IMR-90 (cell line): ENCODE data around the gene GATA6. TPM values are rescaled to one million over a fixed set of nuclear protein-coding genes. Genes with fewer than 3 reads are reported as not detected.

Experiments
- ATAC-seq: fragments of 200-7000 bp; cut with Tn5 transposase; 2 replicates; pipeline ENCODE4 v1.9.1; 2020; ENCODE audit warnings: low read depth, mild to moderate bottlenecking, moderate library complexity
- BruUV-seq: library from RNA; stranded (reverse); fragments of 400-500 nt; replicated peaks from 2 replicates; lab custom pipeline; 2021; lab: Mats Ljungman, UMichigan
- CTCF ChIA-PET: fragments of 300-600 bp; formaldehyde crosslinking; extraction: SDS; loops from one replicate; lab custom pipeline; 2021; ENCODE audit warnings: antibody characterized with exemption; lab: Yijun Ruan, JAX
- POLR2A ChIA-PET: fragments of 300-600 bp; sonication (Branson Sonifier 250); formaldehyde crosslinking; loops from one replicate; lab custom pipeline; 2022; ENCODE audit warnings: antibody characterized with exemption; ENCODE audit not compliant: unreplicated experiment; lab: Charles Lee
- DNase-seq: peaks from one replicate; pipeline ENCODE4 v3.0.0; 2013
- H2AFZ ChIP-seq: replicated peaks from 2 replicates; pipeline ENCODE3; 2013; ENCODE audit warnings: low read length, mild to moderate bottlenecking; ENCODE audit not compliant: poor library complexity
- H2AK5ac ChIP-seq: 2 replicates; pipeline ENCODE4 v1.6.1; 2013; ENCODE audit warnings: low read depth, low read length, inconsistent platforms
- H2AK9ac ChIP-seq: replicated peaks from 2 replicates; pipeline ENCODE3; 2013; ENCODE audit warnings: mild to moderate bottlenecking, low read depth, low read length, moderate library complexity; ENCODE audit not compliant: poor library complexity
- H2BK120ac ChIP-seq: 2 replicates; pipeline ENCODE4 v1.6.1; 2013; ENCODE audit warnings: low read depth, low read length, inconsistent platforms
- H2BK15ac ChIP-seq: 3 replicates; pipeline ENCODE4 v1.6.1; 2013; ENCODE audit warnings: low read depth, low read length, inconsistent platforms
- H2BK20ac ChIP-seq: 2 replicates; pipeline ENCODE4 v1.6.1; 2013; ENCODE audit warnings: low read depth, mild to moderate bottlenecking, inconsistent platforms, low read length, moderate library complexity
- H2BK5ac ChIP-seq: 2 replicates; pipeline ENCODE4 v1.6.1; 2013; ENCODE audit warnings: mild to moderate bottlenecking, low read depth, low read length, inconsistent platforms; ENCODE audit not compliant: poor library complexity, severe bottlenecking
- H3K14ac ChIP-seq: replicated peaks from 2 replicates; pipeline ENCODE4 v1.6.1; 2013; ENCODE audit warnings: low read depth, low read length, inconsistent platforms
- H3K18ac ChIP-seq: 2 replicates; pipeline ENCODE4 v1.6.1; 2013; ENCODE audit warnings: low read depth, low read length, control low read depth
- H3K23ac ChIP-seq: 2 replicates; pipeline ENCODE4 v1.6.1; 2013; ENCODE audit warnings: low read depth, low read length, inconsistent platforms
- H3K27ac ChIP-seq: 2 replicates; pipeline ENCODE4 v1.5.1; 2013; ENCODE audit warnings: mild to moderate bottlenecking, control low read depth, low read length; ENCODE audit not compliant: insufficient read depth
- H3K27me3 ChIP-seq: 2 replicates; pipeline ENCODE4 v1.6.1; 2013; ENCODE audit warnings: low read length; ENCODE audit not compliant: control insufficient read depth, insufficient read depth
- H3K36me3 ChIP-seq: 2 replicates; pipeline ENCODE4 v1.6.1; 2013; ENCODE audit warnings: low read length, mixed read lengths; ENCODE audit not compliant: control insufficient read depth, insufficient read depth
- H3K4ac ChIP-seq: 2 replicates; pipeline ENCODE4 v1.6.1; 2013; ENCODE audit warnings: low read depth, low read length, inconsistent platforms
- H3K4me1 ChIP-seq: 2 replicates; pipeline ENCODE4 v1.6.1; 2013; ENCODE audit warnings: low read length, mixed read lengths; ENCODE audit not compliant: control insufficient read depth, insufficient read depth
- H3K4me2 ChIP-seq: 2 replicates; pipeline ENCODE4 v1.6.1; 2013; ENCODE audit warnings: low read depth, mild to moderate bottlenecking, control low read depth, low read length, moderate library complexity
- H3K4me3 ChIP-seq: 2 replicates; pipeline ENCODE4 v1.5.1; 2013; ENCODE audit warnings: low read depth, mild to moderate bottlenecking, control low read depth, low read length, moderate library complexity; ENCODE audit not compliant: insufficient read depth
- H3K56ac ChIP-seq: 2 replicates; pipeline ENCODE4 v1.6.1; 2013; ENCODE audit warnings: low read length, inconsistent platforms; ENCODE audit not compliant: insufficient read depth; ENCODE audit errors: extremely low read depth
- H3K79me1 ChIP-seq, 2 experiments: 2 replicates each; pipeline ENCODE4 v1.6.1; 2013; ENCODE audit warnings: low read length in 2 of 2, inconsistent platforms in 1 of 2, low read depth in 1 of 2
- H3K9ac ChIP-seq: 2 replicates; pipeline ENCODE4 v1.6.1; 2013; ENCODE audit warnings: low read depth, low read length, control low read depth
- H3K9me1 ChIP-seq: 2 replicates; pipeline ENCODE4 v1.6.1; 2013; ENCODE audit warnings: low read length, inconsistent platforms; ENCODE audit not compliant: insufficient read depth
- H3K9me3 ChIP-seq: 2 replicates; pipeline ENCODE4 v1.6.1; 2013; ENCODE audit warnings: low read length; ENCODE audit not compliant: control insufficient read depth, insufficient read depth
- H4K20me1 ChIP-seq: 2 replicates; pipeline ENCODE4 v1.6.1; 2013; ENCODE audit warnings: low read length, inconsistent platforms; ENCODE audit not compliant: insufficient read depth
- H4K5ac ChIP-seq: 2 replicates; pipeline ENCODE4 v1.6.1; 2013; ENCODE audit warnings: mild to moderate bottlenecking, low read depth, low read length, control low read depth
- H4K8ac ChIP-seq, 2 experiments: 2 replicates each; pipeline ENCODE4 v1.6.1; 2013; ENCODE audit warnings: low read depth in 2 of 2, low read length in 2 of 2, control low read depth in 1 of 2, inconsistent platforms in 1 of 2
- H4K91ac ChIP-seq: 2 replicates; pipeline ENCODE4 v1.6.1; 2013; ENCODE audit warnings: low read depth, low read length, inconsistent platforms; ENCODE audit not compliant: insufficient read depth
- BHLHE40 ChIP-seq: fragments of 150-350 bp; IDR thresholded peaks from 2 replicates; pipeline ENCODE4 v1.6.1; 2016; ENCODE audit warnings: mild to moderate bottlenecking, low read depth, low read length
- CEBPB ChIP-seq: IDR thresholded peaks from 2 replicates; pipeline ENCODE4 v1.6.1; 2012; ENCODE audit warnings: low read depth, low read length, improper control_type of control experiment
- CHD1 ChIP-seq: IDR thresholded peaks from 2 replicates; pipeline ENCODE4 v1.6.1; 2012; ENCODE audit warnings: low read depth, low read length, improper control_type of control experiment
- CTCF ChIP-seq: conservative IDR thresholded peaks from 2 replicates; pipeline ENCODE4 v1.5.1; 2012; ENCODE audit warnings: mild to moderate bottlenecking, low read depth, low read length, improper control_type of control experiment
- ELK1 ChIP-seq: fragments of 150-350 bp; IDR thresholded peaks from 2 replicates; pipeline ENCODE4 v1.6.1; 2016; ENCODE audit warnings: low read depth, mild to moderate bottlenecking, low read length, moderate library complexity, borderline replicate concordance
- FOS ChIP-seq: fragments of 150-350 bp; IDR thresholded peaks from 2 replicates; pipeline ENCODE4 v1.6.1; 2016; ENCODE audit warnings: low read depth, low read length
- MAFK ChIP-seq: IDR thresholded peaks from 2 replicates; pipeline ENCODE4 v1.6.1; 2012; ENCODE audit warnings: low read depth, low read length, improper control_type of control experiment
- MAZ ChIP-seq: IDR thresholded peaks from 2 replicates; pipeline ENCODE4 v1.6.1; 2012; ENCODE audit warnings: low read depth, mild to moderate bottlenecking, low read length, improper control_type of control experiment, moderate library complexity, borderline replicate concordance
- MXI1 ChIP-seq: IDR thresholded peaks from 2 replicates; pipeline ENCODE4 v1.6.1; 2012; ENCODE audit warnings: low read depth, mild to moderate bottlenecking, low read length, moderate library complexity, borderline replicate concordance
- NFE2L2 ChIP-seq: fragments of 150-350 bp; IDR thresholded peaks from 2 replicates; pipeline ENCODE4 v1.6.1; 2016; ENCODE audit warnings: low read depth, mild to moderate bottlenecking, low read length
- POLR2A ChIP-seq: IDR thresholded peaks from 2 replicates; pipeline ENCODE4 v1.6.1; 2012; ENCODE audit warnings: mild to moderate bottlenecking, low read depth, low read length
- RAD21 ChIP-seq: IDR thresholded peaks from 2 replicates; pipeline ENCODE4 v1.6.1; 2012; ENCODE audit warnings: low read length, improper control_type of control experiment
- RCOR1 ChIP-seq: IDR thresholded peaks from 2 replicates; pipeline ENCODE4 v1.6.1; 2012; ENCODE audit warnings: mild to moderate bottlenecking, low read length, improper control_type of control experiment; ENCODE audit not compliant: insufficient replicate concordance
- RFX5 ChIP-seq: IDR thresholded peaks from 2 replicates; pipeline ENCODE4 v1.8.0; 2012; ENCODE audit warnings: low read depth, mild to moderate bottlenecking, low read length, moderate library complexity
- SMC3 ChIP-seq: fragments of 150-350 bp; IDR thresholded peaks from 2 replicates; pipeline ENCODE4 v1.6.1; 2016; ENCODE audit warnings: low read depth, mild to moderate bottlenecking, antibody characterized with exemption, low read length, moderate library complexity
- USF2 ChIP-seq: fragments of 150-350 bp; IDR thresholded peaks from 2 replicates; pipeline ENCODE4 v1.6.1; 2017; ENCODE audit warnings: mild to moderate bottlenecking, antibody characterized with exemption, low read length, low read depth
- WGBS, 2 experiments: methylation state at CpG; one replicate each; pipeline versions ENCODE4 v1.1.5 to v1.1.7; 2013; ENCODE audit warnings: missing lambda C conversion rate in 2 of 2; ENCODE audit not compliant: insufficient read length in 1 of 2; ENCODE audit errors: extremely low coverage in 2 of 2; 5-methylcytosine and 5-hydroxymethylcytosine counted together
- dilution Hi-C: fragments of 300-500 bp; cut with HindIII; formaldehyde crosslinking; loops from one replicate; pipeline ENCODE4 v1.14.3; 2018; ENCODE audit warnings: low sequenced_read_pairs; ENCODE audit not compliant: unreplicated experiment
- in situ Hi-C: fragments of 300-500 bp; cut with MboI; formaldehyde crosslinking; loops from 3 replicates; pipeline ENCODE4 v1.14.3; 2019; ENCODE audit warnings: low sequenced_read_pairs, inconsistent platforms, mixed read lengths
- intact Hi-C: fragments of 100-400 bp; cut with micrococcal nuclease; formaldehyde crosslinking; loops from 2 replicates; pipeline ENCODE4 v1.10.0; 2022
- polyA plus RNA-seq, 3 experiments: library from polyadenylated mRNA; depleted of rRNA; stranded (reverse); fragments of >200 nt; gene quantifications; 2 replicates each; pipeline ENCODE4 v1.2.3, GENCODE V29; 2012; ENCODE audit warnings: low replicate concordance in 1 of 3
- total RNA-seq: library from RNA; depleted of rRNA; stranded (reverse); fragments of >200 nt; gene quantifications from 2 replicates; pipeline ENCODE4 v1.2.3, GENCODE V29; 2012

GATA6 gene
- total and polyA plus RNA-seq, 2 of the 4 experiments (the other 2 are of a cell fraction): 2.5 to 4.0 TPM

DNA sequence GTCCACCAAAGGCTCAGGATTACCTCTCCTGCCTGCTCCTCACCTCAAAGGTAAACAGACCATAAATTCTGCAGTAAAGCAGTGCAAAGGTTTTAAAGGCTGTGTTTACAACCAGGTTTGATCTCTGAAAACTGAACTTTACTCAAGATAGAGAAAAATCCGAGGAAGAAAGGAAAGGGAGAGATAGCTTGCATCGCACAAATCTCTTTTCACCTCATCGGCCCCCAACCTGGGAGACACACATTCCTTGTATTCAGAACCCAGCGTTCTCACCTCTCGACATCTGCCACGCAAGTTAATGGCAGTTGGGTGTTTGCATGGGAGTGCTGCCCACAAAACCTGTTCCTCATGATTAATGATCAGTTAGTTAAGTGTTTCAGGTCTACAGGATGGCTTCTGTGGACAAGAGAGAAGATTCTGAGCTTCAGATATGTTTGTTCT, 72.6 kb downstream of the GATA6 start:
- no peaks in the 10 kb centered on the region for H4K20me1 ChIP-seq
- no peak overlapping the region for H4K91ac ChIP-seq
- H4K8ac ChIP-seq: no peak overlapping the region
- H2BK5ac ChIP-seq: no peak overlapping the region
- H3K23ac ChIP-seq: no peak overlapping the region
- H3K18ac ChIP-seq: no peak overlapping the region
- H3K9me1 ChIP-seq: no peaks in the 10 kb centered on the region; the same call in 1 of the 2 replicates
- H3K9ac ChIP-seq: no peak overlapping the region
- POLR2A ChIA-PET: no interaction called here
- in situ Hi-C loops: no loop called here
- H3K4me2 ChIP-seq: no peak overlapping the region
- H2AK9ac ChIP-seq: peak overlapping the region; percentile 31
- H2BK120ac ChIP-seq: no peak overlapping the region
- H3K9me3 ChIP-seq: no peaks in the 10 kb centered on the region
- no peak overlapping the region for H3K56ac ChIP-seq
- no peak overlapping the region for H3K27ac ChIP-seq
- no peak overlapping the region for H3K4me3 ChIP-seq
- DNase-seq (no peak), ATAC-seq (no peak)
- no peak overlapping the region for H2AFZ ChIP-seq
- H3K4me1 ChIP-seq: no peaks in the 10 kb centered on the region
- no peak overlapping the region for H2AK5ac ChIP-seq
- H3K14ac ChIP-seq: no peak overlapping the region
- no TSS peak for BruUV-seq
- dilution Hi-C loops: no loop called here
- no peak for TF ChIP-seq MAZ
- TF ChIP-seq USF2: no peak
- no peak for TF ChIP-seq POLR2A
- TF ChIP-seq ELK1: no peak
- TF ChIP-seq RFX5: no peak
- no peak for TF ChIP-seq CHD1
- TF ChIP-seq RAD21: no peak
- TF ChIP-seq NFE2L2: no peak
- TF ChIP-seq CEBPB: no peak
- TF ChIP-seq FOS: no peak
- TF ChIP-seq RCOR1: no peak
- no peak for TF ChIP-seq SMC3
- no peak for TF ChIP-seq BHLHE40
- TF ChIP-seq MAFK: no peak
- no peak for TF ChIP-seq MXI1
- no peak for TF ChIP-seq CTCF
- no peaks in the 10 kb centered on the region for H3K79me1 ChIP-seq
- no peaks in the 10 kb centered on the region for H3K36me3 ChIP-seq
- H3K27me3 ChIP-seq: peaks cover 42% of the 10 kb centered on the region
- no CpG with 5 or more reads among the region's 6 CpGs for WGBS, 2 experiments
- CTCF ChIA-PET: no interaction called here
- intact Hi-C loops: no loop called here
- H4K5ac ChIP-seq: no peak overlapping the region
- H2BK15ac ChIP-seq: no peak overlapping the region
- H2BK20ac ChIP-seq: no peak overlapping the region
- H3K4ac ChIP-seq: no peak overlapping the region
